T47D (cell line): ENCODE results near the gene DIS3L2.
"Not testable (repeated sequence)": the region's sequence is repeated elsewhere in the genome, so short reads cannot be mapped to it uniquely, and the experiment has no call there.

Experiments used
- DNase-seq, 2 experiments: peaks; one replicate each; pipeline versions ENCODE4 v3.0.0 to v3.0.0-alpha.2; 2011 to 2012; ENCODE audit warnings: low read depth in 1 of 2, low spot score in 1 of 2
- JUND ChIP-seq: IDR thresholded peaks from 2 replicates; pipeline ENCODE4 v1.6.1; 2012; ENCODE audit warnings: low read depth
- in situ Hi-C: cut with HindIII; loops from 2 replicates; pipeline ENCODE4 v1.10.0; 2016; ENCODE audit warnings: low sequenced_read_pairs, low pct_unique_long_range_greater_than_20kb

The DIS3L2 gene

DNA sequence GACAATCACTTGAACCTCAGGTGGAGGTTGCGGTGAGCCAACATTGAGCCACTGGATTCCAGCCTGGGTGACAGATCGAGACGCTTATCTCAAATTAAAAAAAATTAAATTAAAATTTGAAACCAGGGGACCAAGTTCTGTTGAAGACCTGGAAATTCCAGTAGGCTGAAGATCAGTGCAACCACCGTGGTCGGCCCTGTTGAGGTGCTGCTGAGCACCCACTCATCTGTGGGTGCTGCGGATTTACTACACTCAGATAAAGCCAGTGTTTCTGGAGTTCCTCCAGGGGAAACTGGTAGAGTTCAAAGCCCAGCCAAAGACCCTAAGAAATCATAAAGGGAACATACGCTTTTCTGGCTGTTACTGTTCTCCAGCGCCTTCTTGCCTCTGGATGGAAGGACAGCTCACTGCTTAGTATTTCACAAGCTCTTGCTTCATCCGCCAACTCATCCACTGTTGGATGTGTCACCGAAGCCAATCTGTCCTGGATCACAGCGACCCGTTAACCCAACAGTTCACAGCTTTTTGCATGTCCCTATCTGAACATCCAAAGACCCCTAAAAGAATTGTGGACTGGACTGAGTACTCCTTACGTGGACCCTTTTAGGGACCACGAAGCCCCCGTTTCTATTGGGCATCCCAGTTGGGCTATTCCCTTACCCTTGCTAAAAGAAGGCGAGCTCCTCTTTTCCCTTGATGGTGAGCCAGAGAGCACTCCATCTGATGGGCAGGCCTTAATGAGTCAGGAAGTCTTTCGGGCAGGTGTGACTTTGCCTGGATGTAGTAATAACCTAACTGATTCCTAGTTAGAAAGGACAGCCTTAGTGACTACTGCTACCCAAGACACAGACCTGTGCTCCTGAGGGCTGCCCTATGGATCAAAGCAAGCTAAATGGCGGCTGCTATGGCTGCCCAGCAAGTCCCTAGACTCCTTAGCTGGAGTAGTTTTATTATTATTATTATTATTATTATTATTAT lies 411.0 kb downstream of the DIS3L2 start:
- in situ Hi-C loops: no loop called here
- TF ChIP-seq JUND: no peak
- no peak for DNase-seq

DNA sequence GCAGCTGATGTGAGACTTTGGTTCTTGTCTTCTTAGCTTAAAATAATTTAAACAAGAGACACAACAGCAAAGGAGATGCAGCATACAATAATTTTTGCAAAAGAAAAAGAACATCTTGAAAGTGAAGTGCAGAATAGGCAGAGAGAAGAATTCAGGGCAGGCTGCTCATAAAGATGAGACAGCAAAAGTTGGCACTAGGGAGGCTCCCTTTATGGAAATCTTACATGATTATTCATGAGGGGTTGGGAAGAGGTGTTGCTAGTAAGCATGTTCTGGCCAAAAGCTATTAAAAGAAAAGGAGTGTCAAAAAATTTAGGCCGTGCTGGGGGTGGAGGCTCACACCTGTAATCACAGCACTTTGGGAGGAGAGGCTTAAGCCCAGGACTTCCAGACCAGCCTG lies 412.8 kb downstream of the DIS3L2 start:
- no peak for TF ChIP-seq JUND
- DNase-seq: no peak
- in situ Hi-C loops: no loop called here

DNA sequence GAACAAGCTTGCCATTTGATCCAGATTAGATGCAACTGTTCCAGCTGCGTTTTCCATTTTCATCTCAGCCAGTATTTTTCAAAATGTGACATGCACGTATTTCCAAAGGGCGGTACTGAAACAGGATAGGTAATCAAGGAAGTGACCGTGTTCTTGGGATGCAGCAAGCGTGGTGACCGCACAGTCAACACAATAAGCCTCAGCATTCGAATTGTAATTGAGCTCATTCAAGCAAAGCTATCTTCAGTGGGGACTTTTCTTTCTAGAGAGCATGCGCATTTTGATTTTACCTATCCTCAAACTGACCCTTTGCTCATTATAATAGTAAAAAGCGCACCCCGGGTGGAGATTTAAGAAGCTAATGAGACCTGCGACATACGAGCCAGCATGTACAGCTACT lies 413.7 kb downstream of the DIS3L2 start:
- no peak for TF ChIP-seq JUND
- no peak for DNase-seq
- in situ Hi-C loops: no loop called here

DNA sequence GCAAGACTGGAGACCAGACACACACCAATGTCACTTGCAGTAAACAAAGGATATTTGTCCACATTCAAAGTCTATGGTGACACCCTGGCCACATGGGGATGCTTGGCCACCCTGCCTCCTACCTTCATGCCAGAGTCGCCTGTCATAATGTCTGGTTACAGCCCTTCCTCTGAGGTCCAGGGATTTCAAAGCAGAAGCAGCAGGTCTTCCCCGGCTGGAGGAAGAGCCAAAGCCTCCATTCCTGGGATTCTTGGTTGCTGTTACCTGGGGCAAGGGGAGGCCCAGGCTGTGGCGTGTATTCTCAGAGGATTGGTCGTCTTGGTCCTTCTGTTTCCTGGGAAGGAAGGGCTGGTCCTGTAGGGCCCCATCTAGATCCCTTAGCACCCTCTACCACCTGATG lies 414.7 kb downstream of the DIS3L2 start:
- no peak for TF ChIP-seq JUND
- no peak for DNase-seq
- in situ Hi-C loops: no loop called here

DNA sequence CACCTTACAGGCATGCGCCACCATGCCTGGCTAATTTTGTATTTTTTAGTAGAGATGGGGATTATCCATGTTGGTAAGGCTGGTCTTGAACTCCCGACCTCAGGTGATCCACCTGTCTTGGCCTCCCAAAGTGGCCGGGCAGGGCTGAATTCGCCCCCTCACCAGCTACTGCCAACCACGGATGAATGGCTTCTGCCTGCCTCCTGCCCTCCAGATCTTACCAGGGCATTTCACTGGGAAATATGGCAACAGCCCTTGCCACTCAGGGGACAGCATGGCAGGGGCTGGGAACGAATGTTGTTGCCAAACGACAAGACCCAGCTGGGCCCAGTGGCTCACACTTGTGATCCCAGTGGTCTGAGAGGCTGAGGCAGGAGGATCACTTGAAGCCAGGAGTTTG lies 415.2 kb downstream of the DIS3L2 start:
- TF ChIP-seq JUND: no peak
- in situ Hi-C loops: no loop called here
- no peak for DNase-seq

DNA sequence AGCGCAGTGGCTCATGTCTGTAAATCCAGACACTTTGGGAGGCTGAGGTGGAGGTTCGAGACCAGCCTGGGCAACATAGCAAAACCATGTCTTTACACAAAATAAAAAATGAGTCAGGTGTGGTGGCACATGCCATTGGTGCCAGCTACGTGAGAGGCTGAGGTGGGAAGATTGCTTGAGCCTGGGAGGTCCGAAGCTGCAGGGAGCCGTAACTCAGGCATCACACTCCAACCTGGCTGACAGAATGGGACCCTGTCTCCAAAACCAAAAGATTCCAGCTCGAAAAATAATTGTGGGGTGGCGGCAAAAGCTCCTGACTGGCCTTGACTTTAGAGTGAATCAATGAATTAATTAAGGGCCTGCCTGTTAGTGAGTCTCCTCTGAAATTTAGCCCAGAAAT lies 415.8 kb downstream of the DIS3L2 start:
- no peak for DNase-seq
- no peak for TF ChIP-seq JUND
- in situ Hi-C loops: no loop called here

DNA sequence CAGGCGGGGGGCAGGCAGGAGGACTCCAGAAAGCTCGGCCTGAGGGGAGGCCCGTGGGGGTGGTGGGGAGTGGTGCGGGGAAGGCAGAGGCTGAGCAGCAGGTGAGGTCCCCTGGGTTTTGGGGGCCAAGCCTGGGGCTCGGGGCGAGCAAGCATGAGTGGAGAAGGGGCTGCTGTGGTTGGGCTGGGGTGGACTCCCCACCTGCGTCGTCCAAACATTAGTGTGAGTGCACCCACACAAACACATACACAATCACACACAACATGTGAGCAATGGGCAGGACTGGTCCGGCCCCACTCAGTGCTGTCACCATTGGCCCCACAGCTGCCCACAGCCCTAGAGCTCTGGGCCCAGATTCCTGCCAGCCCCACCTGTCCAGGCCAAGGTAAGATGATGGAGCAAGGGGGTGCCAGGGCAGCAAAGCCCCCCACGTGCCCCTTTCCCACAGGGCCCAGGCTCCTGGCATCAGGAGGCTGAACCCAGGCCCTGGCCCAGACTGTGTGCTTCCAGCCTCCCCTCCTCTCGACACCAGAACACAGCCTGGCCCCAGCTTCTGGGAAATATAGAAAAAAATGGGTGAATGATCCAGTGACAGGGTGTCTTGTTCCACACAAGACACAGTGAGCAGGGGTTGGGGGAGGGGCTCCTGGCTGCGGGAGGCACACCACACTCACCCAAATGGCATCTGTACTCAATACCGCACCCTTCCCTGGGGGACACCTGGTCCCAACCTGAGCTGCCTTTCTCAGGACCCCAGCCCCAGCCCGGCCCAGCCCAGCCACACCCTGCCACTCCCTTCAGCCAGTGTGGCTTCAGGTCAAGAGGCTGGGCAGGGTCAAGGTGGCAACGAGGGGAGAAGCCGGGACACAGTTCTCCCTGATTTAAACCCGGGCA lies 416.6 kb downstream of the DIS3L2 start:
- in situ Hi-C loops: no loop called here
- no peak for TF ChIP-seq JUND
- no peak for DNase-seq

DNA sequence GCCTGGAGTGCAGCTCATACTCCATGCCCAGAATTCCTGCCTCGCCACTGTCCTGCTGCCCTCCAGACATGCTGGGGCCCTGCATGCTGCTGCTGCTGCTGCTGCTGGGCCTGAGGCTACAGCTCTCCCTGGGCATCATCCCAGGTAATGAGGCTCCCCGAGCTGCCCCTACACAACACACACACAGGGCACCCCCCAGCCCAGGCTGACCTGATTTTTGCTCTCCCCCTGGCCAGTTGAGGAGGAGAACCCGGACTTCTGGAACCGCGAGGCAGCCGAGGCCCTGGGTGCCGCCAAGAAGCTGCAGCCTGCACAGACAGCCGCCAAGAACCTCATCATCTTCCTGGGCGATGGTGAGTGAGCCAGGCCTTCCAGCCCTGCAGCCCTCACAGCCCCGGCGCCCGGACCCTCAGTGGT lies 417.2 kb downstream of the DIS3L2 start, which contains the start of gene ALPP:
ALPP (plus strand) TSS at position 17 of the 417 bp plus-strand sequence; CDS start at position 69, 52 bp downstream.
- in situ Hi-C loops, DNase-seq: not testable (repeated sequence)

DNA sequence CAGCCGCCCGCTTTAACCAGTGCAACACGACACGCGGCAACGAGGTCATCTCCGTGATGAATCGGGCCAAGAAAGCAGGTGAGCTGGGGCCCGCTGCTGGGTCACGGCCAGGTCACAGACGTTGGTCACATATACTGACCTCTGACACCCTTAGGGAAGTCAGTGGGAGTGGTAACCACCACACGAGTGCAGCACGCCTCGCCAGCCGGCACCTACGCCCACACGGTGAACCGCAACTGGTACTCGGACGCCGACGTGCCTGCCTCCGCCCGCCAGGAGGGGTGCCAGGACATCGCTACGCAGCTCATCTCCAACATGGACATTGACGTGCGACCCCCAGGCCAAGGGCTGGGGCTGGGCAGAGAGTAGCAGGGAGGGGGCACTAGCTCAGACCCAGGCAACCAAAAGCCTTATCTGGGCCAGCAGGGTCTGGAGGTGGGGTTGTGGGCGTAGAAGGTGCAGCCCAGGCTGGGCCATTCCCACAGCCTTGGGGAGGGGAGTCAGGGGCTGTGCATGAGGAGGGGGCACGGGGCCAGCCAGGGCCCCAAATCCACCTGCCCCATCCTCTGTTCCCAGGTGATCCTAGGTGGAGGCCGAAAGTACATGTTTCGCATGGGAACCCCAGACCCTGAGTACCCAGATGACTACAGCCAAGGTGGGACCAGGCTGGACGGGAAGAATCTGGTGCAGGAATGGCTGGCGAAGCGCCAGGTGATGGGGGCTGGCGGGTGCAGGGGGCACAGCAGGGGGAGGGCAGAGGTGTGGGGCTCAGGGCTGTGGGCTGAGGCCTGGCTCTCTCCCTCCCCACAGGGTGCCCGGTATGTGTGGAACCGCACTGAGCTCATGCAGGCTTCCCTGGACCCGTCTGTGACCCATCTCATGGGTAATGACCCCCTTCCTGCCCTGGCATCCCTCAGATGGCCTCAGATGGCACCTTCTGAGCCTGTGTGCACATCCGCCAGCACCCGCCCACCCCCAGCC lies 418.4 kb downstream of the DIS3L2 start:
- DNase-seq, in situ Hi-C loops: not testable (repeated sequence)

DNA sequence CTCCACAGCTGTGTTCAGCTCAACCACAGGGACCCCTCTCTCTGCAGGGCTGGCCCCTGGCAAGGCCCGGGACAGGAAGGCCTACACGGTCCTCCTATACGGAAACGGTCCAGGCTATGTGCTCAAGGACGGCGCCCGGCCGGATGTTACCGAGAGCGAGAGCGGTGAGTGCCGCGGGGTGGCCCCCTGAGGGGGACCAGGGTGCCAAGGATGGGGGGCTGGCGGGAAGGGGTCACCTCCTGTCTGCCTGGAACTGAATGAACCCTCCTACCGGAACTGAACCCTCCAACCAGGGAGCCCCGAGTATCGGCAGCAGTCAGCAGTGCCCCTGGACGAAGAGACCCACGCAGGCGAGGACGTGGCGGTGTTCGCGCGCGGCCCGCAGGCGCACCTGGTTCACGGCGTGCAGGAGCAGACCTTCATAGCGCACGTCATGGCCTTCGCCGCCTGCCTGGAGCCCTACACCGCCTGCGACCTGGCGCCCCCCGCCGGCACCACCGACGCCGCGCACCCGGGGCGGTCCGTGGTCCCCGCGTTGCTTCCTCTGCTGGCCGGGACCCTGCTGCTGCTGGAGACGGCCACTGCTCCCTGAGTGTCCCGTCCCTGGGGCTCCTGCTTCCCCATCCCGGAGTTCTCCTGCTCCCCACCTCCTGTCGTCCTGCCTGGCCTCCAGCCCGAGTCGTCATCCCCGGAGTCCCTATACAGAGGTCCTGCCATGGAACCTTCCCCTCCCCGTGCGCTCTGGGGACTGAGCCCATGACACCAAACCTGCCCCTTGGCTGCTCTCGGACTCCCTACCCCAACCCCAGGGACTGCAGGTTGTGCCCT lies 419.9 kb downstream of the DIS3L2 start:
- DNase-seq, in situ Hi-C loops: not testable (repeated sequence)

DNA sequence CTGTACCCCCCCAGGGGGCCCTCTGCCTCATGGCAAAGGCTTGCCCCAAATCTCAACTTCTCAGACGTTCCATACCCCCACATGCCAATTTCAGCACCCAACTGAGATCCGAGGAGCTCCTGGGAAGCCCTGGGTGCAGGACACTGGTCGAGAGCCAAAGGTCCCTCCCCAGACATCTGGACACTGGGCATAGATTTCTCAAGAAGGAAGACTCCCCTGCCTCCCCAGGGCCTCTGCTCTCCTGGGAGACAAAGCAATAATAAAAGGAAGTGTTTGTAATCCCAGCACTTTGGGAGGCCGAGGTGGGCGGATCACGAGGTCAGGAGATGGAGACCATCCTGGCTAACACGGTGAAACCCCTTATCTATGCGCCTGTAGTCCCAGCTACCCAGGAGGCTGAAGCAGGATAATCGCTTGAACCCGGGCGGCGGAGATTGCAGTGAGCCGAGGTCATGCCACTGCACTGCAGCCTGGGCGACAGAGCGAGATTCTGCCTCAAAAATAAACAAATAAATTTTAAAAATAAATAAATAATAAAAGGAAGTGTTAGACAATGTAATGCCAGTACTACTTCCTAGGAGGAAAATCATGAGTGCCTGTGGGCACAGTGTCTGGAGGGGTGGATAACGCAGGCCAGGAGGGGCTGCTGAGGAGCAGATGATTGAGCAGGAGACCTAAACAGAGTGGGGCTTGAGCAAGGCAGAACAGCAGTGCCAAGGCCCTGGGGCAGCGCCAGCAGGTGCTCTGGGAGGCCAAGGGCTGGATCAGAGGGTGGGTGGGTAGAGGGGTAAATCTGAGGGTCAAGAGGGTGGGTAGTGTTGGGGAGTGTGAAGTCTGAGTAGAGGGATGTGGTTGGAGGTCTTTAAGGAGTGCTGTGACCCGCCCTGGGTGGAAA lies 421.1 kb downstream of the DIS3L2 start:
- in situ Hi-C loops: no loop called here
- no peak for TF ChIP-seq JUND
- DNase-seq: no peak
